ENCODE measurements around the gene CDH13.
A peak's percentile ranks its signal among the peaks of the same experiment; 100 is the strongest.

CDH13 gene

GRCh38 chr16:83212301-83212841 is 585.6 kb downstream of the CDH13 start:
- Histone ChIP-seq H3K27me3 (ENCODE audit: control insufficient read depth in 1 of 2, insufficient read depth in 1 of 2, low read length in 2 of 2) (no peaks in the 10 kb centered on the region), H2BK15ac (ENCODE audit: low read depth, poor library complexity, severe bottlenecking) (no peak overlapping the region), H2BK5ac (ENCODE audit: low read depth, low read length, poor library complexity, severe bottlenecking) (no peak overlapping the region), H2AFZ (ENCODE audit: low read depth, low read length) (no peak overlapping the region), H4K91ac (ENCODE audit: low read length) (no peak overlapping the region), H2AK5ac (ENCODE audit: low read length, severe bottlenecking) (no peak overlapping the region), H3K14ac (ENCODE audit: low read length in 2 of 2) (no peak overlapping the region), H3K4me3 (ENCODE audit: insufficient read depth in 1 of 2, low read depth in 1 of 2, low read length in 2 of 2) (no peak overlapping the region), H3K4ac (ENCODE audit: low read depth in 1 of 2, low read length in 2 of 2) (no peak overlapping the region), H2BK12ac (ENCODE audit: low read length in 2 of 2) (no peak overlapping the region), H3K4me2 (ENCODE audit: low read length, poor library complexity, severe bottlenecking) (no peak overlapping the region), H3K18ac (ENCODE audit: low read depth in 1 of 2, low read length in 2 of 2) (no peak overlapping the region), H3K27ac (ENCODE audit: low read length, poor library complexity, severe bottlenecking) (no peak overlapping the region), H3K36me3 (ENCODE audit: control insufficient read depth in 1 of 2, insufficient read depth in 2 of 2, low read depth in 1 of 2, low read length in 2 of 2) (no peaks in the 10 kb centered on the region), H3K9me3 (ENCODE audit: control insufficient read depth, low read length) (no peaks in the 10 kb centered on the region), H4K8ac (ENCODE audit: low read length) (no peak overlapping the region), H2BK120ac (ENCODE audit: low read depth, low read length) (no peak overlapping the region), H3K4me1 (ENCODE audit: control insufficient read depth, insufficient read depth, low read depth, low read length) (peaks cover 2% of the 10 kb centered on the region), H3K23ac (ENCODE audit: low read length in 2 of 2) (no peak overlapping the region), H3K79me1 (replicated peaks; ENCODE audit: low read length, poor library complexity, severe bottlenecking) (no peaks in the 10 kb centered on the region), H3K9ac (ENCODE audit: low read length) (no peak overlapping the region)
- WGBS: 90% methylated on average over 3 of the region's 5 CpGs
- no peak for DNase-seq

GRCh38 chr16:83214671-83215070 is 587.9 kb downstream of the CDH13 start:
- Histone ChIP-seq H3K36me3 (ENCODE audit: control insufficient read depth in 1 of 2, insufficient read depth in 2 of 2, low read depth in 1 of 2, low read length in 2 of 2) (no peaks in the 10 kb centered on the region), H2BK12ac (ENCODE audit: low read length in 2 of 2) (no peak overlapping the region), H2BK120ac (ENCODE audit: low read depth, low read length) (no peak overlapping the region), H3K4ac (ENCODE audit: low read depth in 1 of 2, low read length in 2 of 2) (no peak overlapping the region), H3K4me1 (ENCODE audit: control insufficient read depth, insufficient read depth, low read depth, low read length) (peaks cover 2% of the 10 kb centered on the region), H2BK5ac (ENCODE audit: low read depth, low read length, poor library complexity, severe bottlenecking) (no peak overlapping the region), H4K8ac (ENCODE audit: low read length) (no peak overlapping the region), H3K79me1 (replicated peaks; ENCODE audit: low read length, poor library complexity, severe bottlenecking) (no peaks in the 10 kb centered on the region), H2AK5ac (ENCODE audit: low read length, severe bottlenecking) (no peak overlapping the region), H3K14ac (ENCODE audit: low read length in 2 of 2) (no peak overlapping the region), H2AFZ (ENCODE audit: low read depth, low read length) (no peak overlapping the region), H3K4me3 (ENCODE audit: insufficient read depth in 1 of 2, low read depth in 1 of 2, low read length in 2 of 2) (no peak overlapping the region), H3K9me3 (ENCODE audit: control insufficient read depth, low read length) (no peaks in the 10 kb centered on the region), H3K27ac (ENCODE audit: low read length, poor library complexity, severe bottlenecking) (no peak overlapping the region), H3K18ac (ENCODE audit: low read depth in 1 of 2, low read length in 2 of 2) (no peak overlapping the region), H3K23ac (ENCODE audit: low read length in 2 of 2) (no peak overlapping the region), H3K27me3 (ENCODE audit: control insufficient read depth in 1 of 2, insufficient read depth in 1 of 2, low read length in 2 of 2) (no peaks in the 10 kb centered on the region), H3K9ac (ENCODE audit: low read length) (no peak overlapping the region), H4K91ac (ENCODE audit: low read length) (no peak overlapping the region), H3K4me2 (ENCODE audit: low read length, poor library complexity, severe bottlenecking) (no peak overlapping the region), H2BK15ac (ENCODE audit: low read depth, poor library complexity, severe bottlenecking) (no peak overlapping the region)
- 96% methylated on average over 5 of the region's 5 CpGs for WGBS
- no peak for DNase-seq

GRCh38 chr16:83215406-83216001 is 588.7 kb downstream of the CDH13 start:
- H3K36me3 ChIP-seq (ENCODE audit: control insufficient read depth in 1 of 2, insufficient read depth in 2 of 2, low read depth in 1 of 2, low read length in 2 of 2): no peaks in the 10 kb centered on the region
- H4K8ac ChIP-seq (ENCODE audit: low read length): no peak overlapping the region
- no peak overlapping the region for H2BK120ac ChIP-seq (ENCODE audit: low read depth, low read length)
- H3K4me2 ChIP-seq (ENCODE audit: low read length, poor library complexity, severe bottlenecking): no peak overlapping the region
- no peaks in the 10 kb centered on the region for H3K27me3 ChIP-seq (ENCODE audit: control insufficient read depth in 1 of 2, insufficient read depth in 1 of 2, low read length in 2 of 2)
- no peak overlapping the region for H2BK15ac ChIP-seq (ENCODE audit: low read depth, poor library complexity, severe bottlenecking)
- H3K23ac ChIP-seq (ENCODE audit: low read length in 2 of 2): no peak overlapping the region
- no peak overlapping the region for H2AK5ac ChIP-seq (ENCODE audit: low read length, severe bottlenecking)
- 30% methylated on average over 8 of the region's 9 CpGs for WGBS
- H3K79me1 ChIP-seq (replicated peaks; ENCODE audit: low read length, poor library complexity, severe bottlenecking): no peaks in the 10 kb centered on the region
- no peak overlapping the region for H2AFZ ChIP-seq (ENCODE audit: low read depth, low read length)
- H3K9me3 ChIP-seq (ENCODE audit: control insufficient read depth, low read length): no peaks in the 10 kb centered on the region
- H3K18ac ChIP-seq (ENCODE audit: low read depth in 1 of 2, low read length in 2 of 2): no peak overlapping the region
- no peak overlapping the region for H3K27ac ChIP-seq (ENCODE audit: low read length, poor library complexity, severe bottlenecking)
- H4K91ac ChIP-seq (ENCODE audit: low read length): no peak overlapping the region
- H3K4me3 ChIP-seq (ENCODE audit: insufficient read depth in 1 of 2, low read depth in 1 of 2, low read length in 2 of 2): no peak overlapping the region
- no peak overlapping the region for H3K14ac ChIP-seq (ENCODE audit: low read length in 2 of 2)
- peaks cover 2% of the 10 kb centered on the region for H3K4me1 ChIP-seq (ENCODE audit: control insufficient read depth, insufficient read depth, low read depth, low read length)
- H3K9ac ChIP-seq (ENCODE audit: low read length): no peak overlapping the region
- peak; percentile 24 for DNase-seq
- no peak overlapping the region for H2BK12ac ChIP-seq (ENCODE audit: low read length in 2 of 2)
- H3K4ac ChIP-seq (ENCODE audit: low read depth in 1 of 2, low read length in 2 of 2): no peak overlapping the region
- no peak overlapping the region for H2BK5ac ChIP-seq (ENCODE audit: low read depth, low read length, poor library complexity, severe bottlenecking)

DNA sequence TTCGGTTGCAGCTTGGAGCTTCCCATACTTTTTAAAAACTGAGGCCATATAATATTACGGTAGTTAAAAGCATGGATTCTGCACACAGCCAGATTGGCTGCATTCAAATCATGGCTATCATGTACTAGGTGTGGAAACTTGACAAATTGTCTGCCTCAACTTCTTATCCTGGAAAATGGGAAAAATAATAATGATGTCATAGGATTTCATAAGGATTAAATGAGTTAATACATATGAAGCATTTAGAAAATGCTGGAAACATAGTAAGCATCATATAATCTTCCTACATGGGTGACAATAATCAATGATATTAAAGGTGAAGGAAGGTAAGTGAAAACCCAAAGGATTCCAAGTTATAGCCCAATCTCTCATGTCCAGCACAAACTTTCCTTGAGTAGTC is 592.5 kb downstream of the CDH13 start:
- H4K8ac ChIP-seq (ENCODE audit: low read length): no peak overlapping the region

More for the DNA sequence above, 592.5 kb downstream of the CDH13 start:
- Histone ChIP-seq H3K23ac (ENCODE audit: low read length in 2 of 2) (no peak overlapping the region), H2BK15ac (ENCODE audit: low read depth, poor library complexity, severe bottlenecking) (no peak overlapping the region), H3K9me3 (ENCODE audit: control insufficient read depth, low read length) (no peaks in the 10 kb centered on the region), H3K14ac (ENCODE audit: low read length in 2 of 2) (no peak overlapping the region), H3K27me3 (ENCODE audit: control insufficient read depth in 1 of 2, insufficient read depth in 1 of 2, low read length in 2 of 2) (no peaks in the 10 kb centered on the region), H4K91ac (ENCODE audit: low read length) (no peak overlapping the region), H3K27ac (ENCODE audit: low read length, poor library complexity, severe bottlenecking) (no peak overlapping the region), H3K18ac (ENCODE audit: low read depth in 1 of 2, low read length in 2 of 2) (no peak overlapping the region), H2BK120ac (ENCODE audit: low read depth, low read length) (no peak overlapping the region), H3K9ac (ENCODE audit: low read length) (no peak overlapping the region), H3K4me2 (ENCODE audit: low read length, poor library complexity, severe bottlenecking) (no peak overlapping the region), H3K79me1 (replicated peaks; ENCODE audit: low read length, poor library complexity, severe bottlenecking) (peaks cover 2% of the 10 kb centered on the region), H3K4me1 (ENCODE audit: control insufficient read depth, insufficient read depth, low read depth, low read length) (no peaks in the 10 kb centered on the region), H3K36me3 (ENCODE audit: control insufficient read depth in 1 of 2, insufficient read depth in 2 of 2, low read depth in 1 of 2, low read length in 2 of 2) (no peaks in the 10 kb centered on the region), H2BK12ac (ENCODE audit: low read length in 2 of 2) (no peak overlapping the region), H2AFZ (ENCODE audit: low read depth, low read length) (no peak overlapping the region), H2BK5ac (ENCODE audit: low read depth, low read length, poor library complexity, severe bottlenecking) (no peak overlapping the region), H3K4me3 (ENCODE audit: insufficient read depth in 1 of 2, low read depth in 1 of 2, low read length in 2 of 2) (no peak overlapping the region), H3K4ac (ENCODE audit: low read depth in 1 of 2, low read length in 2 of 2) (no peak overlapping the region), H2AK5ac (ENCODE audit: low read length, severe bottlenecking) (no peak overlapping the region)
- DNase-seq: no peak
- WGBS: 100% methylated on average over 2 of the region's 2 CpGs
